ENCODE results near the gene SLC25A44.

DNA sequence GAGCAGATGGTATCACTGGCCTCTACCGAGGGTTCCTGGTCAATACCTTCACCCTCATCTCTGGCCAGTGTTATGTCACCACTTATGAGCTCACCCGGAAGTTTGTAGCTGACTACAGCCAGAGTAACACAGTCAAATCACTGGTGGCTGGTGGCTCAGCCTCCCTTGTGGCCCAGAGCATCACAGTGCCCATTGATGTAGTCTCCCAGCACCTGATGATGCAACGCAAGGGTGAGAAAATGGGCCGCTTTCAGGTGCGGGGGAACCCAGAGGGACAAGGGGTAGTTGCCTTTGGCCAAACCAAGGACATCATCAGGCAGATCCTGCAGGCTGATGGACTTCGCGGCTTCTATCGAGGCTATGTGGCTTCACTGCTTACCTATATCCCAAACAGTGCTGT lies 6.1 kb downstream of the SLC25A44 start:
- TF ChIP-seq, protein P1, sequence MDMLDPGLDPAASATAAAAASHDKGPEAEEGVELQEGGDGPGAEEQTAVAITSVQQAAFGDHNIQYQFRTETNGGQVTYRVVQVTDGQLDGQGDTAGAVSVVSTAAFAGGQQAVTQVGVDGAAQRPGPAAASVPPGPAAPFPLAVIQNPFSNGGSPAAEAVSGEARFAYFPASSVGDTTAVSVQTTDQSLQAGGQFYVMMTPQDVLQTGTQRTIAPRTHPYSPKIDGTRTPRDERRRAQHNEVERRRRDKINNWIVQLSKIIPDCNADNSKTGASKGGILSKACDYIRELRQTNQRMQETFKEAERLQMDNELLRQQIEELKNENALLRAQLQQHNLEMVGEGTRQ (IDR thresholded peaks at IDR 0.05; ENCODE audit: low read length), result no peak
- no peak for TF ChIP-seq EP300 (IDR thresholded peaks at IDR 0.05; ENCODE audit: borderline replicate concordance in 1 of 2, low read depth in 2 of 2, low read length in 2 of 2)
- no peak for TF ChIP-seq POLR2A (IDR thresholded peaks at IDR 0.05; ENCODE audit: control extremely low read depth in 1 of 2, low read depth in 2 of 2, low read length in 2 of 2)
- TF ChIP-seq RBBP5 (IDR thresholded peaks at IDR 0.05; ENCODE audit: borderline replicate concordance, low read depth, low read length), result no peak
- TF ChIP-seq ZNF274 (IDR thresholded peaks at IDR 0.05; ENCODE audit: borderline replicate concordance, extremely low read depth, low read length), result no peak
- TF ChIP-seq, protein P2, sequence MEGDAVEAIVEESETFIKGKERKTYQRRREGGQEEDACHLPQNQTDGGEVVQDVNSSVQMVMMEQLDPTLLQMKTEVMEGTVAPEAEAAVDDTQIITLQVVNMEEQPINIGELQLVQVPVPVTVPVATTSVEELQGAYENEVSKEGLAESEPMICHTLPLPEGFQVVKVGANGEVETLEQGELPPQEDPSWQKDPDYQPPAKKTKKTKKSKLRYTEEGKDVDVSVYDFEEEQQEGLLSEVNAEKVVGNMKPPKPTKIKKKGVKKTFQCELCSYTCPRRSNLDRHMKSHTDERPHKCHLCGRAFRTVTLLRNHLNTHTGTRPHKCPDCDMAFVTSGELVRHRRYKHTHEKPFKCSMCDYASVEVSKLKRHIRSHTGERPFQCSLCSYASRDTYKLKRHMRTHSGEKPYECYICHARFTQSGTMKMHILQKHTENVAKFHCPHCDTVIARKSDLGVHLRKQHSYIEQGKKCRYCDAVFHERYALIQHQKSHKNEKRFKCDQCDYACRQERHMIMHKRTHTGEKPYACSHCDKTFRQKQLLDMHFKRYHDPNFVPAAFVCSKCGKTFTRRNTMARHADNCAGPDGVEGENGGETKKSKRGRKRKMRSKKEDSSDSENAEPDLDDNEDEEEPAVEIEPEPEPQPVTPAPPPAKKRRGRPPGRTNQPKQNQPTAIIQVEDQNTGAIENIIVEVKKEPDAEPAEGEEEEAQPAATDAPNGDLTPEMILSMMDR (IDR thresholded peaks at IDR 0.05; ENCODE audit: control extremely low read depth in 1 of 3, insufficient read depth in 1 of 3, low read depth in 1 of 3, low read length in 3 of 3), result no peak
- no peak for TF ChIP-seq ASH2L (IDR thresholded peaks at IDR 0.05; ENCODE audit: low read length)
- TF ChIP-seq, protein P3, sequence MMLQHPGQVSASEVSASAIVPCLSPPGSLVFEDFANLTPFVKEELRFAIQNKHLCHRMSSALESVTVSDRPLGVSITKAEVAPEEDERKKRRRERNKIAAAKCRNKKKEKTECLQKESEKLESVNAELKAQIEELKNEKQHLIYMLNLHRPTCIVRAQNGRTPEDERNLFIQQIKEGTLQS (IDR thresholded peaks at IDR 0.05; ENCODE audit: insufficient read depth, low read depth, low read length), result no peak
